Mononuclear cell (primary cell): Measurements from ENCODE around the gene FSIP2. TPM values are rescaled to one million over a fixed set of nuclear protein-coding genes. Genes with fewer than 3 reads are reported as not detected.

Source experiments
- H3K27me3 ChIP-seq: 2 replicates; pipeline ENCODE4 v1.6.0; 2011; ENCODE audit warnings: low read length, control low read depth; ENCODE audit not compliant: insufficient read depth
- H3K4me1 ChIP-seq: 2 replicates; pipeline ENCODE4 v1.5.1; 2011; ENCODE audit warnings: mild to moderate bottlenecking, low read length, control low read depth; ENCODE audit not compliant: insufficient read depth
- H3K4me3 ChIP-seq: 2 replicates; pipeline ENCODE4 v1.5.1; 2011; ENCODE audit warnings: mild to moderate bottlenecking, low read length, moderate library complexity
- H3K9me3 ChIP-seq: 2 replicates; pipeline ENCODE4 v1.5.1; 2011; ENCODE audit warnings: low read depth, mild to moderate bottlenecking, control low read depth, low read length
- total RNA-seq: library from RNA; depleted of rRNA; stranded (reverse); fragments of >200 nt; gene quantifications from one replicate; pipeline ENCODE4 v1.2.3, GENCODE V29; 2012

The FSIP2 gene, protein sequence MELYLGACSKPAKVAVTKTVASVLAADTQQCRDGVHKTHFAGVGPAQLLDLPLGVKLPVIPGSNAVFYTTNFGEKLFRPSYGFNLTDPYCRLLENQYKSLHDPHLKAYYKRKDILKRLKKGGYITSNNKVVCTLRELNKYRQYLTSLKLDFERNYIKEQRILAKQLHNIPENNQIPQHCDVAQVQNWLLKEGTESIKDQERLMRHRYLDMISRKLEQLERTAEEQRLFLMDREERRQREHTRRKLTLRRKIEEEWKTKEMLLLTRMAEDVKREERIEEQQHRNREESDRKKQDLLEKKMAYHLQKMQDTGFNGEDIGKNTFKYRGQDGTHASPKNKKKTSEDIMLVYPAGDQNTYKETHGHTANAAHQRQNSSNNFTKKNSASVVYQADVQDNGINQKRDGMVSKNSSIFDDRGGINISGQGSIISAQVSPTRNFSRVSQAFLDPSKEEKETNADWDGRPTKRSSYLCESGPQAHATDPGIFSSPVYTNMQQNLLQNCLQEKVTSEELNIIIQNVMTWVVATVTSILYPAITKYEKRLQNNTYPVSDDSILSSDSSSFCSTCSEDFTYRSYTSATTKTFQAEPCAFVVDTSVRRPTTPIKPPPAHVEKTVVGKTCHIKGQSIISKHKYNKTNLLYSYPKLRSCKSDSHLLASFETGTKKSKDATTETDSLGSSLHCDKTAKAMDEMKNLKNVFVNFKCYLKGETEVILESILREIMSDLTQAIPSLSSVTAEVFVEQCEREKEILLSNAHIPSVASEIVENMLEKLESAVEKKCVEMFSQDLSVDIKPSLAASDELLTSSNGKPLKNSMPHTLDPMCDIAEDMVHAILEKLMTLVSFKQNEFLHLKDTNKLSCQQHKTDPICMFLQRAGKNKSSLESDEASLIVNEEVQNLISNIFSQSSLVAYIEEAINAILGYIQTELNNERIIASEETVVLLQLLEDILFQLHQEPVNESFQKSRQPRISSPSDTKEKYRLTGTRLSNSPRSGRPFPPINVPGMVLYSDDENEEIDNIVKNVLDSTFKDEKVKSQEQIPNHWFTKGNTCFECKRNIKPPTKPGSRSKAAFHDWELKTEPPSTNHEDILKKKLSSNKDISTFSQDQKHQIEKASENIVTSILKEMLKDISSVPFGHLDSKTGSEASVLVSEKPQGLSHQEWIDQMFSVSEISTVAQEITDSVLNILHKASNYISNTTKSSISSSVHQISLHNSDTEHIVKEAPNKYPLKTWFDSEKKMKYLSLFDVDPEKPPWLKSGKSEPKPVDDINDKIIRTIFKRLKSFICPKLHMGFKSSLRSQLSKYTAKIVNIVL (N-terminal part only)
- 0.10 TPM for total RNA-seq

GRCh38 chr2:185738679-185739472 lies at the start of gene FSIP2:
FSIP2 (plus strand) TSS chr2:185738804; CDS start chr2:185738895, 91 bp downstream.
- Histone ChIP-seq H3K4me1 (no peaks in the 10 kb centered on the region), H3K27me3 (no peaks in the 10 kb centered on the region), H3K4me3 (no peak within 1 kb of the TSS), H3K9me3 (no peaks in the 10 kb centered on the region)

- H3K27me3 ChIP-seq, result no peaks in the 10 kb centered on the region
- no peaks in the 10 kb centered on the region for H3K9me3 ChIP-seq
- no peak overlapping the region for H3K4me3 ChIP-seq
- H3K4me1 ChIP-seq, result no peaks in the 10 kb centered on the region
Observed at GRCh38 chr2:185689906-185690539, 48.6 kb upstream of the FSIP2 start.

DNA sequence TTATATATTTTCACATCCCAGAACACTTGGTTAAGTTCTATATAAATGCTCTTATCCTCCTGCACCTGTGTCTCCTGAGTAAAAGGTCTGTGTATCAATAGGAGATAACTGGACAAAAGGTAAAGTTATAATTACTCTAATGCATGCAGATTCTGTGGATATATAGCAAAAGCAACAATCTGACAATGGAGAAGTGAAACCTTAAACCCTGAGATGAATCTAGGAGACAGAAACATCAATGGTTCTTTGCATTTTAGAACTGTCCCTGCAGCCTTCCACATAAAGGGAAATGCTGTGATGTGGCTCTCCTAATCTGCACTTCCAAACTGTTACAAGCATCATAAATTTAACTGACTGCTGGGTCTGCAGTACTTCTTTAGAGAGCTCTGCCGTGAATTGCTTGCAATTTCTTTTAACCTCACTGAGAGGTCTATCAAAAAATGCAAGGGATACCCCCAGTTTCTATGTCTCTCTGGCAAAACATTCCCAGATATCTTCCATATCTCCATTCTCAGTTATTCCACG lies 42.8 kb upstream of the FSIP2 start:
- Histone ChIP-seq H3K27me3 (no peaks in the 10 kb centered on the region), H3K4me1 (no peaks in the 10 kb centered on the region)

DNA sequence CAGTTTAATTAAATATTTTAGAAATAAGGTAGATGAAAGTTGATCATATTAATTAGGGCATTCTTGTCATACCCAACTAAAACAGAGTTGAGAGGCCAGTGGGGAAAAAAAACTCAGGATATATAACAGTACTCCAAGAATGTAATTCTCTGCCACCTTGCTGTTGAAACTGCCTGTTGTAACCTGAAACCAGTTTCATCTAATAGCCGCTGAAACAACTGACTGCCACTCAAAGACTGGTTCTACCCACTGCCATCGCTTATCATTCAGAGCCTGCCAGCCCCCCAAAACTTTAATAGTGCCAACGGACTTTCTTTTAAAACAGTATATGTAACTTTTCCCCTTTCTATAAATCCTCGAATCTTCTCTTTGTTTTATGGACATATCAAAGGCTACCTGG lies 37.7 kb upstream of the FSIP2 start:
- Histone ChIP-seq H3K4me1 (no peaks in the 10 kb centered on the region), H3K4me3 (no peak overlapping the region), H3K27me3 (no peaks in the 10 kb centered on the region), H3K9me3 (no peaks in the 10 kb centered on the region)

More for the DNA sequence above, 42.8 kb upstream of the FSIP2 start:
- Histone ChIP-seq H3K4me3 (no peak overlapping the region), H3K9me3 (no peaks in the 10 kb centered on the region)

DNA sequence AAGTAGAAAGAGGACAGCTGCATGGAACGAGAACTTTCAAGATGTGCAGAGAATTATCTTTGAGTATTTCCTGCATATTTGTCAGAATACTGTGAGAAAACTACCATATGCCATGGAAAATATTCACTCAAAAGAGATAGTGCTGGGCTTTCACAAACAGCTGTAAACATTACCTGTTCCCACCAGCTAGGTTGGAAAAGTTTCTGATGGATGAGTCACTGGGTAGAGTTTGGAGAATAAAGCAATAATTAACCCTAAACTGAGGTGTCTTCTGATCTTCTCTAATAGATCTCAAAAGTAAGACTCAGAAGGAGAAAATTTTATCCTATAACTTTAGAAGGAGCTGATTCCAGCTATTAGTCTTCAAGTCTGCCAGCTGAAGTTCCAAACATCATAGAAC lies 3.9 kb upstream of the FSIP2 start:
- Histone ChIP-seq H3K27me3 (no peaks in the 10 kb centered on the region), H3K4me3 (no peak overlapping the region), H3K9me3 (no peaks in the 10 kb centered on the region), H3K4me1 (no peaks in the 10 kb centered on the region)

GRCh38 chr2:185736210-185736609 lies 2.4 kb upstream of the FSIP2 start:
- Histone ChIP-seq H3K4me3 (no peak overlapping the region), H3K4me1 (no peaks in the 10 kb centered on the region), H3K27me3 (no peaks in the 10 kb centered on the region), H3K9me3 (no peaks in the 10 kb centered on the region)

- H3K4me3 ChIP-seq, result no peak overlapping the region
- no peaks in the 10 kb centered on the region for H3K27me3 ChIP-seq
- H3K4me1 ChIP-seq, result no peaks in the 10 kb centered on the region
- no peaks in the 10 kb centered on the region for H3K9me3 ChIP-seq
Observed at GRCh38 chr2:185745864-185746859, 7.6 kb downstream of the FSIP2 start.

GRCh38 chr2:185757356-185757755 lies 18.8 kb downstream of the FSIP2 start:
- Histone ChIP-seq H3K4me3 (no peak overlapping the region), H3K4me1 (no peaks in the 10 kb centered on the region), H3K9me3 (peaks cover 5% of the 10 kb centered on the region), H3K27me3 (no peaks in the 10 kb centered on the region)

DNA sequence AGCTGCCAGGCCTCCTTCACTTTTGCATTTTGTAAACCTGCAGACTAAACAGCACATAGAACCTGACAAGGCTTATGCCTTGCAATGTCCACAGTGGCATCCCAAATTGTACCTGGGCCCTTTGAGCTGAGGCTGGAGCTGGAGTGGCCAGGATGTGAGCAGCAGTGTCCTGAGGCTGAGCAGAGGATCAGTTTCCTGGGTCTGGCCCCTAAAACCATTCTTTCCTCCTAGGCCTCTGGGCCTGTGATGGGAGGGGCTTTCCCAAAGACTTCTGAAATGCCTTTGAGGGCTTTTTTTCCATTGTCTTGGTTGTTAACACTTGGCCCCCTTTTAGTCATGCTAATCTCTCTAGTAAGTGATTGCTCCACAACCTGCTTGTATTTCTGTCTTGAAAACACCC lies 32.8 kb downstream of the FSIP2 start:
- no peak overlapping the region for H3K4me3 ChIP-seq

GRCh38 chr2:185780890-185781289 lies 42.3 kb downstream of the FSIP2 start:
- no peaks in the 10 kb centered on the region for H3K4me1 ChIP-seq
- H3K27me3 ChIP-seq, result no peaks in the 10 kb centered on the region
- no peak overlapping the region for H3K4me3 ChIP-seq
- no peaks in the 10 kb centered on the region for H3K9me3 ChIP-seq

More for the DNA sequence above, 32.8 kb downstream of the FSIP2 start:
- Histone ChIP-seq H3K9me3 (peaks cover 23% of the 10 kb centered on the region), H3K27me3 (no peaks in the 10 kb centered on the region), H3K4me1 (no peaks in the 10 kb centered on the region)

GRCh38 chr2:185782223-185782769 lies 43.7 kb downstream of the FSIP2 start:
- H3K9me3 ChIP-seq, result no peaks in the 10 kb centered on the region
- no peaks in the 10 kb centered on the region for H3K4me1 ChIP-seq
- no peak overlapping the region for H3K4me3 ChIP-seq

GRCh38 chr2:185785156-185785555 lies 46.6 kb downstream of the FSIP2 start:
- H3K27me3 ChIP-seq, result no peaks in the 10 kb centered on the region
- no peak overlapping the region for H3K4me3 ChIP-seq
- no peaks in the 10 kb centered on the region for H3K9me3 ChIP-seq
- no peaks in the 10 kb centered on the region for H3K4me1 ChIP-seq

More at GRCh38 chr2:185782223-185782769, 43.7 kb downstream of the FSIP2 start:
- H3K27me3 ChIP-seq, result no peaks in the 10 kb centered on the region
